HEK293 (cell line): Measurements from ENCODE around the gene SARM1.

Experiments
- ATF2 ChIP-seq: fragments of 450-650 bp; formaldehyde crosslinking; IDR thresholded peaks from 2 replicates; pipeline ENCODE4 v1.5.1; 2016; ENCODE audit warnings: missing biosample characterization, missing genetic modification characterization, low read depth
- CTCF ChIP-seq: fragments of 450-650 bp; formaldehyde crosslinking; IDR thresholded peaks from 2 replicates; pipeline ENCODE4 v1.5.1; 2016; ENCODE audit warnings: missing biosample characterization, missing genetic modification characterization
- HOXA7 ChIP-seq: sonication (generic); formaldehyde crosslinking; IDR thresholded peaks from 2 replicates; pipeline ENCODE4 v1.8.1; 2022; ENCODE audit warnings: missing genetic modification reagents, borderline replicate concordance
- PRDM4 ChIP-seq: fragments of 450-650 bp; formaldehyde crosslinking; IDR thresholded peaks from 2 replicates; pipeline ENCODE4 v1.5.1; 2017; ENCODE audit warnings: missing biosample characterization, missing genetic modification characterization
- YY1 ChIP-seq: fragments of 450-650 bp; formaldehyde crosslinking; IDR thresholded peaks from 2 replicates; pipeline ENCODE4 v1.5.1; 2018; ENCODE audit warnings: missing biosample characterization, missing genetic modification characterization
- ZNF121 ChIP-seq: fragments of 450-650 bp; formaldehyde crosslinking; IDR thresholded peaks from 2 replicates; pipeline ENCODE4 v1.5.1; 2016; ENCODE audit warnings: missing biosample characterization, missing genetic modification characterization
- ZNF302 ChIP-seq: fragments of 450-650 bp; formaldehyde crosslinking; IDR thresholded peaks from 2 replicates; pipeline ENCODE4 v1.5.1; 2016; ENCODE audit warnings: missing biosample characterization, missing genetic modification characterization, low read depth
- ZNF830 ChIP-seq: fragments of 450-650 bp; IDR thresholded peaks from 2 replicates; pipeline ENCODE4 v1.5.0; 2018; ENCODE audit warnings: missing biosample characterization, missing genetic modification characterization, low read depth, mild to moderate bottlenecking, moderate library complexity

- TF ChIP-seq ZNF830 (tag by site-specific recombination): no peak
- TF ChIP-seq ZNF121 (tag by site-specific recombination): no peak
- TF ChIP-seq CTCF (tag by site-specific recombination): no peak
- TF ChIP-seq YY1 (tag by site-specific recombination): no peak
- TF ChIP-seq ATF2 (tag by site-specific recombination): no peak
- TF ChIP-seq HOXA7 (CRISPR knock-in tag): no peak
- TF ChIP-seq PRDM4 (tag by site-specific recombination): no peak
- TF ChIP-seq ZNF302 (tag by site-specific recombination): no peak
These were observed 75.4 kb downstream of the SARM1 start for GRCh38 chr17:28446716-28447395.
